Tongue (tissue), 2 donors: Measurements from ENCODE around the gene LRRN1. TPM values are rescaled to one million over a fixed set of nuclear protein-coding genes. Genes with fewer than 3 reads are reported as not detected.
"Not testable (repeated sequence)": the region's sequence is repeated elsewhere in the genome, so short reads cannot be mapped to it uniquely, and the experiment has no call there.

ENCODE experiments used
- DNase-seq: peaks from one replicate; pipeline ENCODE4 v3.0.0-alpha.2; 2015
- total RNA-seq: library from RNA; depleted of rRNA; stranded (reverse); fragments of >200 nt; gene quantifications from one replicate; pipeline ENCODE4 v1.2.3, GENCODE V29; 2014

Gene LRRN1
- total RNA-seq, 1 donor from 2014 or later, result 48.5 TPM

- DNase-seq, result no peak
Observed at GRCh38 chr3:3813013-3813412, 13.8 kb downstream of the LRRN1 start.

GRCh38 chr3:3815206-3815605, 16.0 kb downstream of the LRRN1 start:
- no peak for DNase-seq

- no peak for DNase-seq
Observed at GRCh38 chr3:3816034-3816433, 16.8 kb downstream of the LRRN1 start.

- no peak for DNase-seq
Observed at GRCh38 chr3:3817865-3818264, 18.6 kb downstream of the LRRN1 start.

- DNase-seq, result no peak
Observed at GRCh38 chr3:3821777-3822176, 22.5 kb downstream of the LRRN1 start.

GRCh38 chr3:3825035-3825434, 25.8 kb downstream of the LRRN1 start:
- no peak for DNase-seq

GRCh38 chr3:3826521-3826920, 27.3 kb downstream of the LRRN1 start:
- no peak for DNase-seq

GRCh38 chr3:3827111-3827510, 27.9 kb downstream of the LRRN1 start:
- no peak for DNase-seq

- not testable (repeated sequence) for DNase-seq
Observed at GRCh38 chr3:3828417-3828816, 29.2 kb downstream of the LRRN1 start.

GRCh38 chr3:3836845-3837244, 37.6 kb downstream of the LRRN1 start:
- no peak for DNase-seq

GRCh38 chr3:3842356-3842755, 43.1 kb downstream of the LRRN1 start:
- no peak for DNase-seq

- DNase-seq, result no peak
Observed at GRCh38 chr3:3847994-3848922, 49.0 kb downstream of the LRRN1 start.

- no peak for DNase-seq
Observed at GRCh38 chr3:3848923-3849275, 49.7 kb downstream of the LRRN1 start.

- DNase-seq, result no peak
Observed at GRCh38 chr3:3851621-3852323, 52.5 kb downstream of the LRRN1 start.

- DNase-seq, result no peak
Observed at GRCh38 chr3:3853544-3853943, 54.3 kb downstream of the LRRN1 start.

- DNase-seq, result no peak
Observed at GRCh38 chr3:3855056-3855455, 55.8 kb downstream of the LRRN1 start.

- DNase-seq, result no peak
Observed at GRCh38 chr3:3860235-3860634, 61.0 kb downstream of the LRRN1 start.

- DNase-seq, result no peak
Observed at GRCh38 chr3:3862534-3862933, 63.3 kb downstream of the LRRN1 start.

GRCh38 chr3:3875491-3875890, 76.3 kb downstream of the LRRN1 start:
- no peak for DNase-seq

GRCh38 chr3:3881050-3881449, 81.8 kb downstream of the LRRN1 start:
- no peak for DNase-seq

GRCh38 chr3:3887311-3887710, 88.1 kb downstream of the LRRN1 start:
- not testable (repeated sequence) for DNase-seq

- DNase-seq, result no peak
Observed at GRCh38 chr3:3893590-3893989, 94.4 kb downstream of the LRRN1 start.
